HL-60 (cell line): Measurements from ENCODE around the gene CEP112.

ENCODE experiments used
- CTCF ChIP-seq: IDR thresholded peaks from one replicate; pipeline ENCODE4 v1.5.1; 2011; ENCODE audit warnings: low read length, control low read depth, inconsistent platforms; ENCODE audit not compliant: insufficient read depth
- REST ChIP-seq: IDR thresholded peaks from 2 replicates; pipeline ENCODE4 v1.6.1; 2012; ENCODE audit warnings: low read depth; ENCODE audit not compliant: insufficient replicate concordance

- TF ChIP-seq CTCF (no peak), REST (no peak)
These were observed 293.3 kb downstream of the CEP112 start for GRCh38 chr17:65898651-65899050.
